HG03571 (cell line): ENCODE data around the gene COQ9.

Experiments
- ATAC-seq: cut with Tn5 transposase; IDR thresholded peaks from one replicate; pipeline ENCODE4 v1.9.1; 2021; ENCODE audit not compliant: unreplicated experiment

COQ9 gene

GRCh38 chr16:57509231-57509923 is 62.1 kb downstream of the COQ9 start:
- no peak for ATAC-seq

DNA sequence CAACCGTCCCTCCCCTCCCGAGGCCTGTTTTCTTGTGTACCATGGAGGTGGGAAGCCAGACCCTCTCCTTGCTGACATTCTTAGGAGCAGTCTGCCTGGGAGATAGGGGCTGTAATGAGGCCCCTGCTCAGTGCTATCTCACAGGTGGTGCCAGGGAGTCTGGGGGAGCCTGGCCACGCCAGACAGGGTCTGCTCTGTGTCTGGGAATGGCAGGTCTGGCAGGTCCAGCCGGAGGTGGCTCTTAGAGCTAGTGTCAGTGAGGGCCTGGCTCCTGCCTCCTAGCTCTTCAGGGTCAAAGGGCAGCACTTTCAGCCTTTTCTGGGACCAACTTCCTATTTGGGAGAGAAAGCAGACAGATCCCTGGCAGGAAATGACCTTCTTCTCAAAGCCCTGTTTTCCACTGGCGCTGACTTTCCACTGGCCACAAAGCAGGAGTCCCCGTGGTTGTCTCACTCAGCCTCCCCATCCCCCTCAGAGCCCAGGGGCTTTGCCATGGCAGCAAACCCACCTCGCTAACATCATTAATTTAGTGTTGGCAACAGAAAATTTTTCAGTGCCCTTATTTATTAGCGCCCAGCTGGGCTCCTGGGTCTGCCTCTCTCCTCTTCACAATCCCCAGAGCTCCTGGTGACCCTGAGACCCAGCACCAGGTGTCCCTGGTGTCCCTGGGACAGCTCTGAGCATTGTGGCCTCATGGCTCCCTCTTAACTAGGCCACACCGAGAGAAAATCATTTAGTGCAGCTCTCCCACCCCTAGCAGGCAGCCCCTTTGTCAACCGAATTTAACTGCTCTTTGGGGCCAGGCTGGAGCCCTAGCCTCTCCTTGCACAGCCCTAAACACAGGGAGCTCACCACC is 63.0 kb downstream of the COQ9 start:
- no peak for ATAC-seq
